Neural cell (in vitro differentiated cells): Measurements from ENCODE around the gene KIF23.

Source experiments
- CTCF ChIP-seq: fragments of 450-650 bp; IDR thresholded peaks from 2 replicates; pipeline ENCODE4 v1.5.1; 2014; ENCODE audit warnings: antibody characterized with exemption, mild to moderate bottlenecking, moderate library complexity; ENCODE audit not compliant: poor library complexity, severe bottlenecking
- EP300 ChIP-seq: fragments of 450-650 bp; conservative IDR thresholded peaks from 2 replicates; pipeline ENCODE4 v1.6.1; 2014; ENCODE audit warnings: antibody characterized with exemption, mild to moderate bottlenecking, moderate library complexity; ENCODE audit not compliant: poor library complexity, severe bottlenecking
- EZH2 ChIP-seq: fragments of 200-600, 300-800 bp; shearing (Covaris generic), sonication (generic); IDR thresholded peaks from 2 replicates; pipeline ENCODE4 v1.6.1; 2014; ENCODE audit warnings: antibody characterized with exemption, low read length, borderline replicate concordance, mild to moderate bottlenecking; ENCODE audit not compliant: insufficient read depth, poor library complexity, severe bottlenecking
- MXI1 ChIP-seq: fragments of 450-650 bp; conservative IDR thresholded peaks from 2 replicates; pipeline ENCODE4 v1.6.1; 2014; ENCODE audit warnings: antibody characterized with exemption, mild to moderate bottlenecking; ENCODE audit not compliant: poor library complexity, severe bottlenecking
- POLR2AphosphoS5 ChIP-seq: IDR thresholded peaks from 2 replicates; pipeline ENCODE4 v1.6.1; 2012
- RAD21 ChIP-seq: fragments of 450-650 bp; conservative IDR thresholded peaks from 2 replicates; pipeline ENCODE4 v1.6.1; 2014; ENCODE audit warnings: antibody characterized with exemption, mild to moderate bottlenecking, moderate library complexity
- SMC3 ChIP-seq: fragments of 450-650 bp; conservative IDR thresholded peaks from 2 replicates; pipeline ENCODE4 v1.6.1; 2014; ENCODE audit warnings: antibody characterized with exemption, mild to moderate bottlenecking, moderate library complexity; ENCODE audit not compliant: poor library complexity
- TAF1 ChIP-seq: IDR thresholded peaks from 2 replicates; pipeline ENCODE4 v1.6.1; 2012; ENCODE audit warnings: low read depth
- TF ChIP-seq, protein P1 (sequence below): IDR thresholded peaks from 2 replicates; pipeline ENCODE4 v1.6.1; 2012; ENCODE audit warnings: borderline replicate concordance

DNA sequence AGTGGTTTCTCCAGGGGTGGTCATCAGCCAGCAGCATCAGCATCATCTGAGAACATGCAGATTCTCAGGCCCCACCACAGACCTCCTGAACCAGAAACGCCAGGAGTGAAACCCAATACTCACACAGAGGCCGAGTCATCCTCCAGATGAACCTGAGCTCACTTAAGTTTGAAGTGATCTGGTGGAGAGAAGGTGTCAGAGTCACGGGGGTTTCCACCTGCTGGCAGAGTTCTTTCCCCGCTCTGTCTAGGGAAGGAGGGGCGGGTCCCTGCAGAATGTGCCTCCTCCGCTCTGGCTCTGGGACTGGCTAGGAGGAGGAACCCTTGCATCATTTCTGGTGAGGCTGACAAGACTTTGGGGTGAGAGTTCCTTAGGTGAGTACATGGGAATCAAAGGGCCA is 13.3 kb upstream of the KIF23 start:
- TF ChIP-seq, protein P1, sequence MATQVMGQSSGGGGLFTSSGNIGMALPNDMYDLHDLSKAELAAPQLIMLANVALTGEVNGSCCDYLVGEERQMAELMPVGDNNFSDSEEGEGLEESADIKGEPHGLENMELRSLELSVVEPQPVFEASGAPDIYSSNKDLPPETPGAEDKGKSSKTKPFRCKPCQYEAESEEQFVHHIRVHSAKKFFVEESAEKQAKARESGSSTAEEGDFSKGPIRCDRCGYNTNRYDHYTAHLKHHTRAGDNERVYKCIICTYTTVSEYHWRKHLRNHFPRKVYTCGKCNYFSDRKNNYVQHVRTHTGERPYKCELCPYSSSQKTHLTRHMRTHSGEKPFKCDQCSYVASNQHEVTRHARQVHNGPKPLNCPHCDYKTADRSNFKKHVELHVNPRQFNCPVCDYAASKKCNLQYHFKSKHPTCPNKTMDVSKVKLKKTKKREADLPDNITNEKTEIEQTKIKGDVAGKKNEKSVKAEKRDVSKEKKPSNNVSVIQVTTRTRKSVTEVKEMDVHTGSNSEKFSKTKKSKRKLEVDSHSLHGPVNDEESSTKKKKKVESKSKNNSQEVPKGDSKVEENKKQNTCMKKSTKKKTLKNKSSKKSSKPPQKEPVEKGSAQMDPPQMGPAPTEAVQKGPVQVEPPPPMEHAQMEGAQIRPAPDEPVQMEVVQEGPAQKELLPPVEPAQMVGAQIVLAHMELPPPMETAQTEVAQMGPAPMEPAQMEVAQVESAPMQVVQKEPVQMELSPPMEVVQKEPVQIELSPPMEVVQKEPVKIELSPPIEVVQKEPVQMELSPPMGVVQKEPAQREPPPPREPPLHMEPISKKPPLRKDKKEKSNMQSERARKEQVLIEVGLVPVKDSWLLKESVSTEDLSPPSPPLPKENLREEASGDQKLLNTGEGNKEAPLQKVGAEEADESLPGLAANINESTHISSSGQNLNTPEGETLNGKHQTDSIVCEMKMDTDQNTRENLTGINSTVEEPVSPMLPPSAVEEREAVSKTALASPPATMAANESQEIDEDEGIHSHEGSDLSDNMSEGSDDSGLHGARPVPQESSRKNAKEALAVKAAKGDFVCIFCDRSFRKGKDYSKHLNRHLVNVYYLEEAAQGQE = no peak
- TF ChIP-seq CTCF (no peak), EZH2 (no peak), POLR2AphosphoS5 (no peak), EP300 (no peak), RAD21 (no peak), TAF1 (no peak), MXI1 (no peak), SMC3 (no peak)
